Muscle layer of duodenum (tissue), 2 donors: ENCODE measurements around the gene SLC10A3.

Experiments used
- H3K27ac ChIP-seq: one replicate; pipeline ENCODE4 v1.7.0; 2013; ENCODE audit warnings: mild to moderate bottlenecking, low read length
- H3K27me3 ChIP-seq: one replicate; pipeline ENCODE4 v1.7.0; 2013; ENCODE audit warnings: low read depth, mild to moderate bottlenecking, control low read depth, low read length
- H3K36me3 ChIP-seq, 2 donors: one replicate each; pipeline ENCODE4 v1.7.0; 2013; ENCODE audit warnings: low read length in 2 of 2, control low read depth in 1 of 2, mild to moderate bottlenecking in 1 of 2; ENCODE audit not compliant: insufficient read depth in 2 of 2, control insufficient read depth in 1 of 2
- H3K4me1 ChIP-seq, 2 donors: one replicate each; pipeline ENCODE4 v1.7.0; 2013; ENCODE audit warnings: low read length in 2 of 2, mild to moderate bottlenecking in 2 of 2, control low read depth in 1 of 2, moderate library complexity in 1 of 2; ENCODE audit not compliant: insufficient read depth in 2 of 2, control insufficient read depth in 1 of 2
- H3K4me3 ChIP-seq, 2 donors: one replicate each; pipeline ENCODE4 v1.7.0; 2013; ENCODE audit warnings: low read length in 2 of 2, low read depth in 1 of 2, mild to moderate bottlenecking in 1 of 2
- H3K9me3 ChIP-seq, 2 donors: one replicate each; pipeline ENCODE4 v1.7.0; 2013; ENCODE audit warnings: low read length in 2 of 2, control low read depth in 1 of 2, mild to moderate bottlenecking in 1 of 2; ENCODE audit not compliant: control insufficient read depth in 1 of 2
- donor health status: healthy.

The SLC10A3 gene

DNA sequence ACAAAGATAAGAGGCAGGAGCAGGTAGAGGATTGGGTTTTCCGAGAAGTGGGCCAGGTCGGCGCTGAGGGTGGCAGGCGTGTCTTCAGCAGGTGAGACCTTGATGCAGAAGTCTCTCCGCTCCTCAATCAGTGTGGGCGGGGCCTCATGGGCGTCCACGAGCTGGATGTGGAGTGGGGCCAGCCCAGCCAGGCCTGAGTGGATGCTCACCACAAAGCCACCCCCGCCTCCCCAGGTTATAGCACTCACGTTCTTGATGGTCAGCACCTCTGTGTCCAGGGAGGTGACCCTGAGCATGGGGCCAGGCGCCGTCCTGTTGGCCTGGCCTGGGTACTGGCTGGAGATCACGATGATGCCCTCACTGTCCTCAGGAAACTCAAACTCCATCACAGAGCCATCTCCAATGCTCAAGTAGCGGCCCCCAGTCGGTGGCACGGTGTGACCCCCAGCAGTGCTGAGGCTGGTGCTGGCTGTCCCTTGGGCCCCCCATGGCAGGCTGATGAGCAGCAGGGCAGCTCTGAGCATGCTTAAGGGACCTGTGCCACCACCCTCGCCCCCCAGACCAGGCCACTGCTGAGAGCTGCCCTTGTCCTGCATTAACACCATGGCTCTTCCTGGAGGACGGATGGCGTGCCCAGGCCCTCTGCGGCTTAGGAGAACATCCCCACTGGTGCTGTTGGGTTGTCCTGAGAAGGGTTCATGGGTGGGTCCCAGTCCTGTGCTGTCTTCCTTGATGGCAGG, 1.9 kb downstream of the SLC10A3 start:
- peaks cover 5 to 35% of the 10 kb centered on the region in 2 donors for H3K4me1 ChIP-seq
- H3K27ac ChIP-seq = no peak overlapping the region
- H3K27me3 ChIP-seq = no peaks in the 10 kb centered on the region

GRCh38 chrX:154487518-154488290, 2.7 kb downstream of the SLC10A3 start:
- Histone ChIP-seq H3K27me3 (no peaks in the 10 kb centered on the region), H3K9me3 (no peaks in the 10 kb centered on the region), H3K27ac (no peak overlapping the region), H3K4me3 (no peak overlapping the region), H3K4me1 (peaks cover 5 to 35% of the 10 kb centered on the region in 2 donors), H3K36me3 (peaks cover 0 to 8% of the 10 kb centered on the region in 2 donors)

More for the DNA sequence above, 1.9 kb downstream of the SLC10A3 start:
- Histone ChIP-seq H3K4me3 (no peak overlapping the region), H3K9me3 (no peaks in the 10 kb centered on the region), H3K36me3 (peaks cover 0 to 8% of the 10 kb centered on the region in 2 donors)

GRCh38 chrX:154486396-154487207, 3.8 kb downstream of the SLC10A3 start, which contains the start of gene UBL4A:
Gene UBL4A, minus strand, starts transcription at chrX:154486615. Its CDS starts 31 bp downstream, at chrX:154486584.
- peaks cover 0 to 8% of the 10 kb centered on the region in 2 donors for H3K36me3 ChIP-seq
- H3K27me3 ChIP-seq = no peaks in the 10 kb centered on the region
- H3K27ac ChIP-seq = no peak within 1 kb of the TSS
- H3K9me3 ChIP-seq = no peaks in the 10 kb centered on the region
- peak within 1 kb of the TSS; percentile 21 to 64 for H3K4me3 ChIP-seq
- H3K4me1 ChIP-seq = peaks cover 5 to 35% of the 10 kb centered on the region in 2 donors

DNA sequence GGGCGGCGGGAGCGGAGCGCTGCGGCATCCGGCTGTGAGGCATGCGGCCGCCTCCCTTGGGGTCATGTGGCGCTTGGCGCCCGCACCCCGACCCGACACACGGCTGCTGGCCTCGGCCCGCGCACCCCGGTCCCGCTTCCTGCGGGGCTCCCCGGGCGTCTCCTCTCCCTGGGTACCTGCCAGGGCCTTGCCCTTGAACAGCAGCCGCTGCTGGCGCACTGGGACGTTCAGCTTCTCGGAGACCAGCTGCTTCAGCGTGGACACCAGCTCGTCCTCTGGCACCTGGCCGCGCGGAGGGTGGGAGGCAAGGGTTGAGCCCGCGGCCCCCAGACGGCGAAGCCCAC, 4.4 kb downstream of the SLC10A3 start:
- Histone ChIP-seq H3K4me1 (peaks cover 5 to 35% of the 10 kb centered on the region in 2 donors), H3K27me3 (no peaks in the 10 kb centered on the region), H3K27ac (no peak overlapping the region), H3K4me3 (peak overlapping the region; percentile 21 to 62), H3K9me3 (no peaks in the 10 kb centered on the region), H3K36me3 (peaks cover 0 to 8% of the 10 kb centered on the region in 2 donors)

GRCh38 chrX:154485150-154486051, 5.0 kb downstream of the SLC10A3 start:
- Histone ChIP-seq H3K4me1 (peaks cover 5 to 35% of the 10 kb centered on the region in 2 donors), H3K36me3 (peaks cover 0 to 8% of the 10 kb centered on the region in 2 donors), H3K9me3 (no peaks in the 10 kb centered on the region), H3K4me3 (peak overlapping the region; percentile 21 to 62), H3K27me3 (no peaks in the 10 kb centered on the region), H3K27ac (no peak overlapping the region)

GRCh38 chrX:154484255-154485149, 5.9 kb downstream of the SLC10A3 start:
- no peaks in the 10 kb centered on the region for H3K27me3 ChIP-seq
- H3K4me1 ChIP-seq = peaks cover 5 to 32% of the 10 kb centered on the region in 2 donors
- H3K9me3 ChIP-seq = no peaks in the 10 kb centered on the region
- H3K4me3 ChIP-seq = no peak overlapping the region
- H3K36me3 ChIP-seq = peaks cover 0 to 8% of the 10 kb centered on the region in 2 donors
- no peak overlapping the region for H3K27ac ChIP-seq

DNA sequence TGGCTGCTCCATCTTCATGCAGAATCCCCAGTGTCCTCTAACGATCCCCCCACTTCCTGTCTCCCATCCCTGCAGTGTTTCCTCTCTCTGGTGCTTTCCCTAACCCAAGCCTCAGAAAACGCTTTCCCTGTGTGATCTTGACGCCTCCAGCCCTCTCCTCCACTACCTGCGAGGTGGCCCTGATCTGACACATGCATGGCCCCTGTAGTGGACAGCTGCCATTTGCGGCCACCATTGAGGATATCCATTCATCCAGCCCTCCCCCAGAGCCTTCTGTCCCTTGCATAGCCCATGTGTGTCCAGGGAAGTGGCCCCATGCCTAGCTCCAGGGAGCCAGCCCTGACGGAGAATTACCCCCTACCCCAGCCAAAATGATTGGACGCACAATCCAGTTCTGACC, 7.1 kb downstream of the SLC10A3 start:
- H3K9me3 ChIP-seq = no peaks in the 10 kb centered on the region
- peaks cover 0 to 22% of the 10 kb centered on the region in 2 donors for H3K4me1 ChIP-seq
- H3K27ac ChIP-seq = no peak overlapping the region
- H3K27me3 ChIP-seq = no peaks in the 10 kb centered on the region
- peaks cover 0 to 8% of the 10 kb centered on the region in 2 donors for H3K36me3 ChIP-seq
- H3K4me3 ChIP-seq = no peak overlapping the region

DNA sequence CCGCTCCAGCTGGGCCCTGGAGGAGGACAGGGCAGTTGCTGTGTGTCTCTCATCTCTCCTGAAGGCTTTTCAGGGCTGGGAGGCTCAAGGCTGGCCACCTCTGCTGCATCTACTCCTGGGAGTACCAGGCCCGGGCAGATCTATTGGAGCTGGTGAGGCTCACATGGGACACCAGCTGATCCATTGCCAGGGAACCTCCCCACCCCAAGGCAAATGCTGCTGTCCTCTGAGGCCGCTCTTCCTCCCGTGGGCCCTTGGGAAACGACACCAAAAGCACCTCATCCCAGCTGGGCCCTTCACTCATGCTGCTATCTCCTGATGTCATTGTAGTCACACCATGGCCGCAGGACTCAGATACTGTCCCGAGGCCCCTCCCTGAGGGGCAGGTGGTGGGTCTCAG, 7.6 kb downstream of the SLC10A3 start:
- Histone ChIP-seq H3K4me3 (no peak overlapping the region), H3K27ac (no peak overlapping the region), H3K9me3 (no peaks in the 10 kb centered on the region), H3K36me3 (peaks cover 0 to 4% of the 10 kb centered on the region in 2 donors), H3K27me3 (no peaks in the 10 kb centered on the region), H3K4me1 (peaks cover 0 to 26% of the 10 kb centered on the region in 2 donors)

- Histone ChIP-seq H3K27ac (no peak overlapping the region), H3K27me3 (no peaks in the 10 kb centered on the region), H3K4me3 (no peak overlapping the region)
Measured at GRCh38 chrX:154481911-154482601, 8.4 kb downstream of the SLC10A3 start.

More at GRCh38 chrX:154481911-154482601, 8.4 kb downstream of the SLC10A3 start:
- Histone ChIP-seq H3K4me1 (peaks cover 0 to 19% of the 10 kb centered on the region in 2 donors), H3K9me3 (no peaks in the 10 kb centered on the region), H3K36me3 (no peaks in the 10 kb centered on the region)
